Bronchial epithelial cell (primary cell): ENCODE measurements around the gene THSD8. TPM values are rescaled to one million over a fixed set of nuclear protein-coding genes. Genes with fewer than 3 reads are reported as not detected.

Source experiments
- DNase-seq: peaks from one replicate; pipeline ENCODE4 v3.0.0-alpha.2; 2010; ENCODE audit warnings: low read depth
- FAIRE-seq: peaks from 2 replicates; lab custom pipeline; 2011; peaks lifted over from hg19 to GRCh38; lab: Jason Lieb, UNC
- H3K27me3 ChIP-seq: 2 replicates; pipeline ENCODE4 v1.5.1; 2011; ENCODE audit warnings: low read length; ENCODE audit not compliant: control insufficient read depth, insufficient read depth
- H3K36me3 ChIP-seq: 2 replicates; pipeline ENCODE4 v1.5.1; 2011; ENCODE audit warnings: low read length; ENCODE audit not compliant: control insufficient read depth, insufficient read depth
- H3K4me3 ChIP-seq: 2 replicates; pipeline ENCODE4 v1.5.1; 2011; ENCODE audit warnings: mild to moderate bottlenecking, low read depth, low read length, control low read depth
- CTCF ChIP-seq: IDR thresholded peaks from 2 replicates; pipeline ENCODE4 v1.5.1; 2011; ENCODE audit warnings: mild to moderate bottlenecking, moderate library complexity, low read length, control low read depth, inconsistent platforms; ENCODE audit not compliant: insufficient read depth, severe bottlenecking
- total RNA-seq: library from RNA; depleted of rRNA; stranded (reverse); fragments of >200 nt; gene quantifications from 2 replicates; pipeline ENCODE4 v1.2.1, GENCODE V29; 2014

Gene THSD8
- total RNA-seq, 1 donor from 2014 or later: not detected

GRCh38 chr19:12770922-12771321, 30.9 kb upstream of the THSD8 start:
- peaks cover 20% of the 10 kb centered on the region for H3K36me3 ChIP-seq
- DNase-seq (no peak), FAIRE-seq (no peak)
- H3K4me3 ChIP-seq: no peak overlapping the region
- TF ChIP-seq CTCF: no peak
- H3K27me3 ChIP-seq: no peaks in the 10 kb centered on the region

- no peak for DNase-seq
- peaks cover 19% of the 10 kb centered on the region for H3K36me3 ChIP-seq
- H3K4me3 ChIP-seq: no peak overlapping the region
- no peaks in the 10 kb centered on the region for H3K27me3 ChIP-seq
- TF ChIP-seq CTCF: no peak
- FAIRE-seq: no peak
Measured at GRCh38 chr19:12772323-12772722, 29.5 kb upstream of the THSD8 start.

- Histone ChIP-seq H3K27me3 (no peaks in the 10 kb centered on the region), H3K4me3 (no peak overlapping the region), H3K36me3 (peaks cover 14% of the 10 kb centered on the region)
- TF ChIP-seq CTCF: peak; percentile 38
- FAIRE-seq (no peak), DNase-seq (no peak)
Measured at GRCh38 chr19:12773571-12773970, 28.3 kb upstream of the THSD8 start.

- DNase-seq (peak; percentile 86), FAIRE-seq (peak; percentile 58)
- Histone ChIP-seq H3K27me3 (no peaks in the 10 kb centered on the region), H3K4me3 (peak within 1 kb of the TSS; percentile 96), H3K36me3 (peaks cover 11% of the 10 kb centered on the region)
- TF ChIP-seq CTCF: no peak
Measured at GRCh38 chr19:12774588-12775555, 27.0 kb upstream of the THSD8 start, which contains the start of gene HOOK2. Gene HOOK2 (minus strand): TSS chr19:12775552. CDS start chr19:12775449, 103 bp downstream.

GRCh38 chr19:12777217-12778016, 24.5 kb upstream of the THSD8 start:
- FAIRE-seq (no peak), DNase-seq (no peak)

More at GRCh38 chr19:12777217-12778016, 24.5 kb upstream of the THSD8 start:
- peak; percentile 87 for TF ChIP-seq CTCF
- H3K27me3 ChIP-seq: no peaks in the 10 kb centered on the region
- H3K4me3 ChIP-seq: peak overlapping the region; percentile 76
- H3K36me3 ChIP-seq: peaks cover 3% of the 10 kb centered on the region
